ENCODE measurements around the gene DNHD1. TPM values are rescaled to one million over a fixed set of nuclear protein-coding genes. Genes with fewer than 3 reads are reported as not detected.

The DNHD1 gene
- total RNA-seq, 1 donor from 2014 or later: 9.9 TPM

- no peak for DNase-seq (ENCODE audit: extremely low spot score, unreplicated experiment)
- H3K27ac Mint-ChIP-seq: no peak overlapping the region
- H3K9me3 Mint-ChIP-seq: no peaks in the 10 kb centered on the region
- TF ChIP-seq CTCF (conservative IDR thresholded peaks at IDR 0.05): no peak
- H3K4me1 Mint-ChIP-seq (ENCODE audit: unreplicated experiment): no peaks in the 10 kb centered on the region
- H3K4me3 Mint-ChIP-seq: no peak overlapping the region
- H3K27me3 Mint-ChIP-seq: no peaks in the 10 kb centered on the region
- peaks cover 14% of the 10 kb centered on the region for H3K36me3 Mint-ChIP-seq
These were observed 40.6 kb upstream of the DNHD1 start for GRCh38 chr11:6456361-6457073.

- Mint-ChIP-seq H3K4me3 (no peak overlapping the region), H3K9me3 (no peaks in the 10 kb centered on the region), H3K36me3 (peaks cover 20% of the 10 kb centered on the region), H3K4me1 (ENCODE audit: unreplicated experiment) (no peaks in the 10 kb centered on the region), H3K27ac (peak overlapping the region; percentile 87), H3K27me3 (no peaks in the 10 kb centered on the region)
- TF ChIP-seq CTCF (conservative IDR thresholded peaks at IDR 0.05): no peak
- DNase-seq (ENCODE audit: extremely low spot score, unreplicated experiment): no peak
These were observed 39.3 kb upstream of the DNHD1 start for GRCh38 chr11:6457581-6458320.

GRCh38 chr11:6458352-6459098 is 38.6 kb upstream of the DNHD1 start:
- Mint-ChIP-seq H3K27me3 (no peaks in the 10 kb centered on the region), H3K27ac (peak overlapping the region; percentile 87), H3K4me1 (ENCODE audit: unreplicated experiment) (no peaks in the 10 kb centered on the region), H3K9me3 (no peaks in the 10 kb centered on the region), H3K36me3 (peaks cover 23% of the 10 kb centered on the region), H3K4me3 (peak overlapping the region; percentile 32)
- no peak for DNase-seq (ENCODE audit: extremely low spot score, unreplicated experiment)
- TF ChIP-seq CTCF (conservative IDR thresholded peaks at IDR 0.05): no peak

GRCh38 chr11:6459099-6459450 is 38.0 kb upstream of the DNHD1 start:
- H3K4me1 Mint-ChIP-seq (ENCODE audit: unreplicated experiment): no peaks in the 10 kb centered on the region
- TF ChIP-seq CTCF (conservative IDR thresholded peaks at IDR 0.05): no peak
- peaks cover 27% of the 10 kb centered on the region for H3K36me3 Mint-ChIP-seq
- H3K27me3 Mint-ChIP-seq: no peaks in the 10 kb centered on the region
- no peak for DNase-seq (ENCODE audit: extremely low spot score, unreplicated experiment)
- no peak overlapping the region for H3K4me3 Mint-ChIP-seq
- peak overlapping the region; percentile 87 for H3K27ac Mint-ChIP-seq
- H3K9me3 Mint-ChIP-seq: no peaks in the 10 kb centered on the region

GRCh38 chr11:6468712-6469495 is 28.2 kb upstream of the DNHD1 start:
- Mint-ChIP-seq H3K9me3 (no peaks in the 10 kb centered on the region), H3K27me3 (no peaks in the 10 kb centered on the region), H3K4me3 (no peak overlapping the region), H3K36me3 (peaks cover 4% of the 10 kb centered on the region), H3K4me1 (ENCODE audit: unreplicated experiment) (peaks cover 13% of the 10 kb centered on the region), H3K27ac (no peak overlapping the region)
- no peak for TF ChIP-seq CTCF (conservative IDR thresholded peaks at IDR 0.05)
- DNase-seq (ENCODE audit: extremely low spot score, unreplicated experiment): peak; percentile 83
